Astrocyte of the hippocampus (primary cell): Measurements from ENCODE around the gene FCHSD1.
"Not testable (repeated sequence)": the region's sequence is repeated elsewhere in the genome, so short reads cannot be mapped to it uniquely, and the experiment has no call there.

Experiments
- DNase-seq: peaks from one replicate; pipeline ENCODE4 v3.0.0; 2011; ENCODE audit warnings: low read depth, low spot score

FCHSD1 gene

GRCh38 chr5:141617682-141618029, 33.6 kb downstream of the FCHSD1 start:
- peak; percentile 23 for DNase-seq

GRCh38 chr5:141617128-141617527, 34.1 kb downstream of the FCHSD1 start:
- DNase-seq, result no peak

GRCh38 chr5:141615991-141616720, 35.1 kb downstream of the FCHSD1 start:
- DNase-seq, result no peak

- no peak for DNase-seq
These were observed 37.9 kb downstream of the FCHSD1 start for GRCh38 chr5:141613344-141613743.

- DNase-seq, result no peak
These were observed 39.9 kb downstream of the FCHSD1 start for GRCh38 chr5:141611289-141611688.

GRCh38 chr5:141609921-141610320, 41.3 kb downstream of the FCHSD1 start:
- not testable (repeated sequence) for DNase-seq

GRCh38 chr5:141609044-141609443, 42.2 kb downstream of the FCHSD1 start:
- DNase-seq, result no peak

GRCh38 chr5:141608557-141608956, 42.7 kb downstream of the FCHSD1 start:
- no peak for DNase-seq

GRCh38 chr5:141608046-141608445, 43.2 kb downstream of the FCHSD1 start:
- no peak for DNase-seq

- no peak for DNase-seq
These were observed 45.5 kb downstream of the FCHSD1 start for GRCh38 chr5:141605523-141606277.

- peak; percentile 69 for DNase-seq
These were observed 47.1 kb downstream of the FCHSD1 start for GRCh38 chr5:141603923-141604717.

- no peak for DNase-seq
These were observed 48.6 kb downstream of the FCHSD1 start for GRCh38 chr5:141602606-141603005.

GRCh38 chr5:141598391-141599345, 52.5 kb downstream of the FCHSD1 start:
- peak; percentile 35 for DNase-seq

- DNase-seq, result no peak
These were observed 53.4 kb downstream of the FCHSD1 start for GRCh38 chr5:141597814-141598213.

GRCh38 chr5:141597394-141597793, 53.8 kb downstream of the FCHSD1 start:
- DNase-seq, result no peak

GRCh38 chr5:141596867-141597266, 54.4 kb downstream of the FCHSD1 start:
- DNase-seq, result no peak

- no peak for DNase-seq
These were observed 61.1 kb downstream of the FCHSD1 start for GRCh38 chr5:141590127-141590526.
